Omental fat pad (tissue), 4 donors: Measurements from ENCODE around the gene MMD. TPM values are rescaled to one million over a fixed set of nuclear protein-coding genes. Genes with fewer than 3 reads are reported as not detected.

Experiments used
- ATAC-seq: fragments of 150-250 bp; one replicate; pipeline ENCODE4 v1.9.1; 2016; ENCODE audit warnings: mild to moderate bottlenecking, moderate library complexity; ENCODE audit not compliant: low FRiP score
- DNase-seq: peaks from one replicate; pipeline ENCODE4 v3.0.0-alpha.2; 2019; ENCODE audit warnings: low spot score
- CTCF ChIP-seq, 3 donors: fragments of 450-650 bp; IDR thresholded peaks; one replicate each; pipeline ENCODE4 v1.5.1; 2016 to 2017; ENCODE audit warnings: antibody characterized with exemption in 3 of 3, mild to moderate bottlenecking in 3 of 3, moderate library complexity in 2 of 3
- total RNA-seq, 4 donors: library from RNA; depleted of rRNA; stranded (reverse); fragments of >200 nt; gene quantifications; one replicate each; pipeline ENCODE4 v1.1.0, GENCODE V29; 2016

Gene MMD
- total RNA-seq, 4 donors from 2014 or later: 37.8 to 176 (median 137) TPM

- no peak for ATAC-seq
- TF ChIP-seq CTCF (IDR thresholded peaks at IDR 0.05): no peak
- no peak for DNase-seq
These were observed 52.9 kb downstream of the MMD start for GRCh38 chr17:55368706-55369105.

- TF ChIP-seq CTCF (IDR thresholded peaks at IDR 0.05): no peak
- DNase-seq (no peak), ATAC-seq (no peak)
These were observed 55.6 kb downstream of the MMD start for GRCh38 chr17:55366020-55366481.

GRCh38 chr17:55363033-55363432, 58.6 kb downstream of the MMD start:
- no peak for DNase-seq
- TF ChIP-seq CTCF (IDR thresholded peaks at IDR 0.05): no peak
- ATAC-seq: no peak

GRCh38 chr17:55360971-55361370, 60.7 kb downstream of the MMD start:
- no peak for TF ChIP-seq CTCF (IDR thresholded peaks at IDR 0.05)
- ATAC-seq (no peak), DNase-seq (no peak)

GRCh38 chr17:55356434-55357328, 65.0 kb downstream of the MMD start:
- no peak for TF ChIP-seq CTCF (IDR thresholded peaks at IDR 0.05)
- DNase-seq (peak; percentile 65), ATAC-seq (no peak)

- no peak for TF ChIP-seq CTCF (IDR thresholded peaks at IDR 0.05)
- no peak for DNase-seq
These were observed 66.7 kb downstream of the MMD start for GRCh38 chr17:55354941-55355340.

GRCh38 chr17:55354010-55354409, 67.6 kb downstream of the MMD start:
- no peak for ATAC-seq
- no peak for TF ChIP-seq CTCF (IDR thresholded peaks at IDR 0.05)
- no peak for DNase-seq

More at GRCh38 chr17:55354941-55355340, 66.7 kb downstream of the MMD start:
- ATAC-seq: no peak
